IMR-90 (cell line): Measurements from ENCODE around the gene FAM83C. TPM values are rescaled to one million over a fixed set of nuclear protein-coding genes. Genes with fewer than 3 reads are reported as not detected.

Experiments used
- ATAC-seq: fragments of 200-7000 bp; cut with Tn5 transposase; 2 replicates; pipeline ENCODE4 v1.9.1; 2020; ENCODE audit warnings: low read depth, mild to moderate bottlenecking, moderate library complexity
- BruUV-seq: library from RNA; stranded (reverse); fragments of 400-500 nt; replicated peaks from 2 replicates; lab custom pipeline; 2021; lab: Mats Ljungman, UMichigan
- CTCF ChIA-PET: fragments of 300-600 bp; formaldehyde crosslinking; extraction: SDS; loops from one replicate; lab custom pipeline; 2021; ENCODE audit warnings: antibody characterized with exemption; lab: Yijun Ruan, JAX
- POLR2A ChIA-PET: fragments of 300-600 bp; sonication (Branson Sonifier 250); formaldehyde crosslinking; loops from one replicate; lab custom pipeline; 2022; ENCODE audit warnings: antibody characterized with exemption; ENCODE audit not compliant: unreplicated experiment; lab: Charles Lee
- DNase-seq: peaks from one replicate; pipeline ENCODE4 v3.0.0; 2013
- H2AFZ ChIP-seq: replicated peaks from 2 replicates; pipeline ENCODE3; 2013; ENCODE audit warnings: low read length, mild to moderate bottlenecking; ENCODE audit not compliant: poor library complexity
- H2AK5ac ChIP-seq: 2 replicates; pipeline ENCODE4 v1.6.1; 2013; ENCODE audit warnings: low read depth, low read length, inconsistent platforms
- H2AK9ac ChIP-seq: replicated peaks from 2 replicates; pipeline ENCODE3; 2013; ENCODE audit warnings: mild to moderate bottlenecking, low read depth, low read length, moderate library complexity; ENCODE audit not compliant: poor library complexity
- H2BK120ac ChIP-seq: 2 replicates; pipeline ENCODE4 v1.6.1; 2013; ENCODE audit warnings: low read depth, low read length, inconsistent platforms
- H2BK15ac ChIP-seq: 3 replicates; pipeline ENCODE4 v1.6.1; 2013; ENCODE audit warnings: low read depth, low read length, inconsistent platforms
- H2BK20ac ChIP-seq: 2 replicates; pipeline ENCODE4 v1.6.1; 2013; ENCODE audit warnings: low read depth, mild to moderate bottlenecking, inconsistent platforms, low read length, moderate library complexity
- H2BK5ac ChIP-seq: 2 replicates; pipeline ENCODE4 v1.6.1; 2013; ENCODE audit warnings: mild to moderate bottlenecking, low read depth, low read length, inconsistent platforms; ENCODE audit not compliant: poor library complexity, severe bottlenecking
- H3K14ac ChIP-seq: replicated peaks from 2 replicates; pipeline ENCODE4 v1.6.1; 2013; ENCODE audit warnings: low read depth, low read length, inconsistent platforms
- H3K18ac ChIP-seq: 2 replicates; pipeline ENCODE4 v1.6.1; 2013; ENCODE audit warnings: low read depth, low read length, control low read depth
- H3K23ac ChIP-seq: 2 replicates; pipeline ENCODE4 v1.6.1; 2013; ENCODE audit warnings: low read depth, low read length, inconsistent platforms
- H3K27ac ChIP-seq: 2 replicates; pipeline ENCODE4 v1.5.1; 2013; ENCODE audit warnings: mild to moderate bottlenecking, control low read depth, low read length; ENCODE audit not compliant: insufficient read depth
- H3K27me3 ChIP-seq: 2 replicates; pipeline ENCODE4 v1.6.1; 2013; ENCODE audit warnings: low read length; ENCODE audit not compliant: control insufficient read depth, insufficient read depth
- H3K36me3 ChIP-seq: 2 replicates; pipeline ENCODE4 v1.6.1; 2013; ENCODE audit warnings: low read length, mixed read lengths; ENCODE audit not compliant: control insufficient read depth, insufficient read depth
- H3K4ac ChIP-seq: 2 replicates; pipeline ENCODE4 v1.6.1; 2013; ENCODE audit warnings: low read depth, low read length, inconsistent platforms
- H3K4me1 ChIP-seq: 2 replicates; pipeline ENCODE4 v1.6.1; 2013; ENCODE audit warnings: low read length, mixed read lengths; ENCODE audit not compliant: control insufficient read depth, insufficient read depth
- H3K4me2 ChIP-seq: 2 replicates; pipeline ENCODE4 v1.6.1; 2013; ENCODE audit warnings: low read depth, mild to moderate bottlenecking, control low read depth, low read length, moderate library complexity
- H3K4me3 ChIP-seq: 2 replicates; pipeline ENCODE4 v1.5.1; 2013; ENCODE audit warnings: low read depth, mild to moderate bottlenecking, control low read depth, low read length, moderate library complexity; ENCODE audit not compliant: insufficient read depth
- H3K56ac ChIP-seq: 2 replicates; pipeline ENCODE4 v1.6.1; 2013; ENCODE audit warnings: low read length, inconsistent platforms; ENCODE audit not compliant: insufficient read depth; ENCODE audit errors: extremely low read depth
- H3K79me1 ChIP-seq, 2 experiments: 2 replicates each; pipeline ENCODE4 v1.6.1; 2013; ENCODE audit warnings: low read length in 2 of 2, inconsistent platforms in 1 of 2, low read depth in 1 of 2
- H3K9ac ChIP-seq: 2 replicates; pipeline ENCODE4 v1.6.1; 2013; ENCODE audit warnings: low read depth, low read length, control low read depth
- H3K9me1 ChIP-seq: 2 replicates; pipeline ENCODE4 v1.6.1; 2013; ENCODE audit warnings: low read length, inconsistent platforms; ENCODE audit not compliant: insufficient read depth
- H3K9me3 ChIP-seq: 2 replicates; pipeline ENCODE4 v1.6.1; 2013; ENCODE audit warnings: low read length; ENCODE audit not compliant: control insufficient read depth, insufficient read depth
- H4K20me1 ChIP-seq: 2 replicates; pipeline ENCODE4 v1.6.1; 2013; ENCODE audit warnings: low read length, inconsistent platforms; ENCODE audit not compliant: insufficient read depth
- H4K5ac ChIP-seq: 2 replicates; pipeline ENCODE4 v1.6.1; 2013; ENCODE audit warnings: mild to moderate bottlenecking, low read depth, low read length, control low read depth
- H4K8ac ChIP-seq, 2 experiments: 2 replicates each; pipeline ENCODE4 v1.6.1; 2013; ENCODE audit warnings: low read depth in 2 of 2, low read length in 2 of 2, control low read depth in 1 of 2, inconsistent platforms in 1 of 2
- H4K91ac ChIP-seq: 2 replicates; pipeline ENCODE4 v1.6.1; 2013; ENCODE audit warnings: low read depth, low read length, inconsistent platforms; ENCODE audit not compliant: insufficient read depth
- CEBPB ChIP-seq: IDR thresholded peaks from 2 replicates; pipeline ENCODE4 v1.6.1; 2012; ENCODE audit warnings: low read depth, low read length, improper control_type of control experiment
- FOS ChIP-seq: fragments of 150-350 bp; IDR thresholded peaks from 2 replicates; pipeline ENCODE4 v1.6.1; 2016; ENCODE audit warnings: low read depth, low read length
- MAFK ChIP-seq: IDR thresholded peaks from 2 replicates; pipeline ENCODE4 v1.6.1; 2012; ENCODE audit warnings: low read depth, low read length, improper control_type of control experiment
- MAZ ChIP-seq: IDR thresholded peaks from 2 replicates; pipeline ENCODE4 v1.6.1; 2012; ENCODE audit warnings: low read depth, mild to moderate bottlenecking, low read length, improper control_type of control experiment, moderate library complexity, borderline replicate concordance
- MXI1 ChIP-seq: IDR thresholded peaks from 2 replicates; pipeline ENCODE4 v1.6.1; 2012; ENCODE audit warnings: low read depth, mild to moderate bottlenecking, low read length, moderate library complexity, borderline replicate concordance
- NFE2L2 ChIP-seq: fragments of 150-350 bp; IDR thresholded peaks from 2 replicates; pipeline ENCODE4 v1.6.1; 2016; ENCODE audit warnings: low read depth, mild to moderate bottlenecking, low read length
- POLR2A ChIP-seq: IDR thresholded peaks from 2 replicates; pipeline ENCODE4 v1.6.1; 2012; ENCODE audit warnings: mild to moderate bottlenecking, low read depth, low read length
- RAD21 ChIP-seq: IDR thresholded peaks from 2 replicates; pipeline ENCODE4 v1.6.1; 2012; ENCODE audit warnings: low read length, improper control_type of control experiment
- RCOR1 ChIP-seq: IDR thresholded peaks from 2 replicates; pipeline ENCODE4 v1.6.1; 2012; ENCODE audit warnings: mild to moderate bottlenecking, low read length, improper control_type of control experiment; ENCODE audit not compliant: insufficient replicate concordance
- SMC3 ChIP-seq: fragments of 150-350 bp; IDR thresholded peaks from 2 replicates; pipeline ENCODE4 v1.6.1; 2016; ENCODE audit warnings: low read depth, mild to moderate bottlenecking, antibody characterized with exemption, low read length, moderate library complexity
- WGBS, 2 experiments: methylation state at CpG; one replicate each; pipeline versions ENCODE4 v1.1.5 to v1.1.7; 2013; ENCODE audit warnings: missing lambda C conversion rate in 2 of 2; ENCODE audit not compliant: insufficient read length in 1 of 2; ENCODE audit errors: extremely low coverage in 2 of 2; 5-methylcytosine and 5-hydroxymethylcytosine counted together
- dilution Hi-C: fragments of 300-500 bp; cut with HindIII; formaldehyde crosslinking; loops from one replicate; pipeline ENCODE4 v1.14.3; 2018; ENCODE audit warnings: low sequenced_read_pairs; ENCODE audit not compliant: unreplicated experiment
- in situ Hi-C: fragments of 300-500 bp; cut with MboI; formaldehyde crosslinking; loops from 3 replicates; pipeline ENCODE4 v1.14.3; 2019; ENCODE audit warnings: low sequenced_read_pairs, inconsistent platforms, mixed read lengths
- intact Hi-C: fragments of 100-400 bp; cut with micrococcal nuclease; formaldehyde crosslinking; loops from 2 replicates; pipeline ENCODE4 v1.10.0; 2022
- polyA plus RNA-seq, 3 experiments: library from polyadenylated mRNA; depleted of rRNA; stranded (reverse); fragments of >200 nt; gene quantifications; 2 replicates each; pipeline ENCODE4 v1.2.3, GENCODE V29; 2012; ENCODE audit warnings: low replicate concordance in 1 of 3
- total RNA-seq: library from RNA; depleted of rRNA; stranded (reverse); fragments of >200 nt; gene quantifications from 2 replicates; pipeline ENCODE4 v1.2.3, GENCODE V29; 2012
- TF ChIP-seq, protein P1 (sequence below): conservative IDR thresholded peaks from 2 replicates; pipeline ENCODE4 v1.5.1; 2012; ENCODE audit warnings: mild to moderate bottlenecking, low read depth, low read length, improper control_type of control experiment
- TF ChIP-seq, protein P2 (sequence below): fragments of 150-350 bp; IDR thresholded peaks from 2 replicates; pipeline ENCODE4 v1.6.1; 2016; ENCODE audit warnings: low read depth, mild to moderate bottlenecking, low read length, moderate library complexity, borderline replicate concordance

Gene FAM83C
- total and polyA plus RNA-seq, 2 of the 4 experiments (the other 2 are of a cell fraction) = 0.02 TPM; not detected in 1

DNA sequence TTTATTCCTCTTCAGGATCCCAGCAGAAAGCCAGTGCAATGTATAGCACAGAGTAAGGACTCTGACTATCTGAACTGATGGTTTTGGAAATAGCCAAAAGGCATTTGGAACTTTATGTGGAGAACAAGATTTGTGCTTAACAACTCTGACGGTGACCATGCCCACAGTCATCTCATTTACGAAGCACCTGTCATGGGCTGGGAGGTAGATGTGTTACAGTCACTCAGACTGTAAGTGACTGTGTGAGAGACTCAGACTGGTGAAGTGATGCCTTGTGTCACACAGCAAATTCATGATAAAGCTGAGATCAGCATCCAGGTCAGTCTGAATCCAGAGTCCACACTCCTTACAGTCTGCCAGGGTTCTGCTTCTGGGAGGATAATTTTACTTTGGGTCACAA is 23.9 kb upstream of the FAM83C start:
- 0 out of 2 replicates have a peak overlapping the region, but pooled peaks have one; percentile 21 for H3K9ac ChIP-seq
- peaks cover 0 to 46% of the 10 kb centered on the region in 2 experiments; a peak in 2 of 4 replicates for H3K79me1 ChIP-seq
- peak overlapping the region; percentile 89 for H2BK120ac ChIP-seq
- H2AFZ ChIP-seq = no peak overlapping the region
- intact Hi-C loops (no loop called here), dilution Hi-C loops (no loop called here), in situ Hi-C loops (no loop called here)
- H2BK15ac ChIP-seq = peak overlapping the region; percentile 95
- peak overlapping the region; percentile 90 for H3K27ac ChIP-seq
- TF ChIP-seq FOS (no peak), RAD21 (no peak), RCOR1 (no peak), MAZ (no peak), MAFK (no peak), SMC3 (no peak), CEBPB (no peak), POLR2A (no peak), MXI1 (no peak), NFE2L2 (no peak)
- TF ChIP-seq, protein P1, sequence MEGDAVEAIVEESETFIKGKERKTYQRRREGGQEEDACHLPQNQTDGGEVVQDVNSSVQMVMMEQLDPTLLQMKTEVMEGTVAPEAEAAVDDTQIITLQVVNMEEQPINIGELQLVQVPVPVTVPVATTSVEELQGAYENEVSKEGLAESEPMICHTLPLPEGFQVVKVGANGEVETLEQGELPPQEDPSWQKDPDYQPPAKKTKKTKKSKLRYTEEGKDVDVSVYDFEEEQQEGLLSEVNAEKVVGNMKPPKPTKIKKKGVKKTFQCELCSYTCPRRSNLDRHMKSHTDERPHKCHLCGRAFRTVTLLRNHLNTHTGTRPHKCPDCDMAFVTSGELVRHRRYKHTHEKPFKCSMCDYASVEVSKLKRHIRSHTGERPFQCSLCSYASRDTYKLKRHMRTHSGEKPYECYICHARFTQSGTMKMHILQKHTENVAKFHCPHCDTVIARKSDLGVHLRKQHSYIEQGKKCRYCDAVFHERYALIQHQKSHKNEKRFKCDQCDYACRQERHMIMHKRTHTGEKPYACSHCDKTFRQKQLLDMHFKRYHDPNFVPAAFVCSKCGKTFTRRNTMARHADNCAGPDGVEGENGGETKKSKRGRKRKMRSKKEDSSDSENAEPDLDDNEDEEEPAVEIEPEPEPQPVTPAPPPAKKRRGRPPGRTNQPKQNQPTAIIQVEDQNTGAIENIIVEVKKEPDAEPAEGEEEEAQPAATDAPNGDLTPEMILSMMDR = no peak
- TF ChIP-seq, protein P2, sequence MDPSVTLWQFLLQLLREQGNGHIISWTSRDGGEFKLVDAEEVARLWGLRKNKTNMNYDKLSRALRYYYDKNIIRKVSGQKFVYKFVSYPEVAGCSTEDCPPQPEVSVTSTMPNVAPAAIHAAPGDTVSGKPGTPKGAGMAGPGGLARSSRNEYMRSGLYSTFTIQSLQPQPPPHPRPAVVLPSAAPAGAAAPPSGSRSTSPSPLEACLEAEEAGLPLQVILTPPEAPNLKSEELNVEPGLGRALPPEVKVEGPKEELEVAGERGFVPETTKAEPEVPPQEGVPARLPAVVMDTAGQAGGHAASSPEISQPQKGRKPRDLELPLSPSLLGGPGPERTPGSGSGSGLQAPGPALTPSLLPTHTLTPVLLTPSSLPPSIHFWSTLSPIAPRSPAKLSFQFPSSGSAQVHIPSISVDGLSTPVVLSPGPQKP = no peak
- peaks cover 50% of the 10 kb centered on the region for H3K4me1 ChIP-seq
- peak overlapping the region; percentile 94 for H4K91ac ChIP-seq
- CTCF ChIA-PET = interaction anchor here (0.7 kb wide), 1 partner anchor 9 kb away, joined by 7 read pairs; no protein-coding TSS in a partner anchor
- peak overlapping the region; percentile 89 for H2BK5ac ChIP-seq
- peak overlapping the region; percentile 93 for H3K18ac ChIP-seq
- no peaks in the 10 kb centered on the region for H3K36me3 ChIP-seq
- no peaks in the 10 kb centered on the region for H4K20me1 ChIP-seq
- BruUV-seq = no TSS peak
- H3K9me3 ChIP-seq = no peaks in the 10 kb centered on the region
- H3K14ac ChIP-seq = peak overlapping the region; percentile 69
- H3K9me1 ChIP-seq = peaks cover 44% of the 10 kb centered on the region
- peak overlapping the region; percentile 86 for H3K4ac ChIP-seq
- no peak overlapping the region for H3K4me2 ChIP-seq
- ATAC-seq (no peak), DNase-seq (no peak)
- POLR2A ChIA-PET = no interaction called here
- peak overlapping the region; percentile 58 to 94 for H4K8ac ChIP-seq
- H4K5ac ChIP-seq = peak overlapping the region; percentile 96
- H2BK20ac ChIP-seq = peak overlapping the region; percentile 89
- H2AK5ac ChIP-seq = peak overlapping the region; percentile 99
- peak overlapping the region; percentile 42 for H3K56ac ChIP-seq
- H3K4me3 ChIP-seq = no peak overlapping the region
- 100% methylated on average over 1 of the region's 2 CpGs; no CpG with 5 or more reads in 1 of the 2 experiments for WGBS, 2 experiments
- H2AK9ac ChIP-seq = peak overlapping the region; percentile 74
- no peaks in the 10 kb centered on the region for H3K27me3 ChIP-seq
- peak overlapping the region; percentile 44; the same call in 1 of the 2 replicates for H3K23ac ChIP-seq
